K562 (cell line): ENCODE measurements around the gene CD79A. TPM values are rescaled to one million over a fixed set of nuclear protein-coding genes. Genes with fewer than 3 reads are reported as not detected.

Source experiments
- ATAC-seq: fragments of 200-7000 bp; cut with Tn5 transposase; 3 replicates; pipeline ENCODE4 v1.9.1; 2020; ENCODE audit warnings: moderate library complexity
- BruUV-seq: library from RNA; stranded (reverse); fragments of 400-500 nt; replicated peaks from 2 replicates; lab custom pipeline; 2021; lab: Mats Ljungman, UMichigan
- CTCF ChIA-PET: fragments of 300-600 bp; formaldehyde crosslinking; extraction: SDS; loops from one replicate; lab custom pipeline; 2021; ENCODE audit warnings: low intra/inter-chr PET ratio; lab: Yijun Ruan, JAX
- POLR2A ChIA-PET: fragments of 300-600, 350-650 bp; sonication (Branson Sonifier 250); formaldehyde crosslinking; extraction: SDS; loops from one replicate; lab custom pipeline; 2021; ENCODE audit warnings: antibody characterized with exemption, inconsistent platforms; lab: Yijun Ruan, JAX
- DNase-seq, 4 experiments: peaks; one replicate each; pipeline versions ENCODE4 v3.0.0 to v3.0.0-alpha.2; 2011 to 2018; ENCODE audit warnings: low spot score in 3 of 4, mixed read lengths in 3 of 4; ENCODE audit errors: extremely low read depth in 1 of 4
- FAIRE-seq: peaks from 2 replicates; lab custom pipeline; 2011; peaks lifted over from hg19 to GRCh38; lab: Jason Lieb, UNC
- H2AFZ ChIP-seq: 2 replicates; pipeline ENCODE4 v1.6.0; 2011; ENCODE audit warnings: low read depth, low read length, control low read depth, inconsistent platforms
- H3K27ac ChIP-seq: fragments of 200-600 bp; 3 replicates; pipeline ENCODE4 v1.8.0; 2011; ENCODE audit warnings: low read depth, mild to moderate bottlenecking, control low read depth, inconsistent platforms, low read length, moderate library complexity, mixed read lengths; ENCODE audit errors: extremely low read depth
- H3K27me3 ChIP-seq, 2 experiments: fragments of 300-600 bp in 1 of 2; 2 replicates in 1 of 2; 3 replicates in 1 of 2; pipeline versions ENCODE4 v1.6.0 to v1.8.0; 2011; ENCODE audit warnings: inconsistent platforms in 2 of 2, low read length in 2 of 2, mild to moderate bottlenecking in 1 of 2, mixed read lengths in 1 of 2, moderate library complexity in 1 of 2; ENCODE audit not compliant: control insufficient read depth in 2 of 2, insufficient read depth in 2 of 2
- H3K36me3 ChIP-seq: fragments of 300-600 bp; 3 replicates; pipeline ENCODE4 v1.8.0; 2011; ENCODE audit warnings: mild to moderate bottlenecking, low read length, inconsistent platforms; ENCODE audit not compliant: control insufficient read depth, insufficient read depth
- H3K4me1 ChIP-seq, 2 experiments: fragments of 200-600 bp in 1 of 2; replicated peaks in 1 of 2; 2 replicates in 1 of 2; 3 replicates in 1 of 2; pipeline versions ENCODE4 v1.5.1 to v1.8.0; 2011; ENCODE audit warnings: inconsistent platforms in 2 of 2, low read length in 2 of 2, mild to moderate bottlenecking in 1 of 2, mixed read lengths in 1 of 2, moderate library complexity in 1 of 2; ENCODE audit not compliant: control insufficient read depth in 2 of 2, insufficient read depth in 2 of 2
- H3K4me2 ChIP-seq: 2 replicates; pipeline ENCODE4 v1.6.1; 2011; ENCODE audit warnings: low read length, control low read depth, inconsistent platforms, mixed read lengths; ENCODE audit not compliant: insufficient read depth
- H3K4me3 ChIP-seq: fragments of 200-600 bp; sonication (generic), shearing (Covaris generic); 2 replicates; pipeline ENCODE4 v1.5.1; 2016; ENCODE audit warnings: control low read depth, inconsistent platforms
- H3K79me2 ChIP-seq: fragments of 200-600 bp; 3 replicates; pipeline ENCODE4 v1.8.0; 2011; ENCODE audit warnings: low read length, inconsistent platforms; ENCODE audit not compliant: control insufficient read depth, insufficient read depth
- H3K9ac ChIP-seq, 2 experiments: 2 replicates each; pipeline versions ENCODE4 v1.6.0 to v1.6.1; 2011; ENCODE audit warnings: low read depth in 2 of 2, low read length in 2 of 2, control low read depth in 1 of 2, inconsistent platforms in 1 of 2, mild to moderate bottlenecking in 1 of 2, mixed read lengths in 1 of 2; ENCODE audit not compliant: insufficient read depth in 1 of 2
- H3K9me1 ChIP-seq: one replicate; pipeline ENCODE4 v1.6.0; 2011; ENCODE audit warnings: inconsistent platforms, mild to moderate bottlenecking, low read length, moderate library complexity; ENCODE audit not compliant: control insufficient read depth, insufficient read depth
- H3K9me3 ChIP-seq: replicated peaks from 2 replicates; pipeline ENCODE4 v1.5.1; 2011; ENCODE audit warnings: low read depth, low read length, inconsistent platforms; ENCODE audit not compliant: control insufficient read depth, insufficient read depth
- H4K20me1 ChIP-seq: replicated peaks from 2 replicates; pipeline ENCODE4 v1.6.1; 2011; ENCODE audit warnings: low read length, inconsistent platforms, mixed read lengths; ENCODE audit not compliant: control insufficient read depth, insufficient read depth
- CBFA2T2 ChIP-seq: fragments of 450-650 bp; conservative IDR thresholded peaks from 2 replicates; pipeline ENCODE4 v1.6.1; 2017; ENCODE audit warnings: mild to moderate bottlenecking
- KDM1A ChIP-seq, 2 experiments: fragments of 450-650 bp; IDR thresholded peaks; 2 replicates each; pipeline ENCODE4 v1.6.1; 2016; ENCODE audit warnings: mild to moderate bottlenecking in 2 of 2
- KDM2B ChIP-seq: fragments of 250-450 bp; sonication (Bioruptor Pico); IDR thresholded peaks from 2 replicates; pipeline ENCODE4 v1.8.0; 2021; ENCODE audit warnings: mild to moderate bottlenecking, moderate library complexity
- MAFK ChIP-seq: IDR thresholded peaks from 2 replicates; pipeline ENCODE4 v1.6.1; 2011; ENCODE audit warnings: low read length, improper control_type of control experiment
- SFPQ ChIP-seq: fragments of 200-400 bp; formaldehyde crosslinking; IDR thresholded peaks from 2 replicates; pipeline ENCODE4 v1.6.1; 2017; ENCODE audit warnings: mild to moderate bottlenecking, low read depth, low read length, moderate library complexity
- ZEB2 ChIP-seq: fragments of 450-650 bp; IDR thresholded peaks from 2 replicates; pipeline ENCODE4 v1.6.1; 2016
- WGBS: fragments of 100-300 bp; shearing (Covaris generic); methylation state at CpG from one replicate; pipeline ENCODE4 v1.1.6; 2016; ENCODE audit warnings: low coverage, mixed read lengths; ENCODE audit not compliant: insufficient coverage; ENCODE audit errors: missing lambda C conversion rate; 5-methylcytosine and 5-hydroxymethylcytosine counted together
- in situ Hi-C: fragments of 300-500 bp; cut with MboI; formaldehyde crosslinking; loops from 4 replicates; pipeline ENCODE4 v1.15.0; 2018; ENCODE audit warnings: inconsistent platforms, mixed read lengths
- intact Hi-C: fragments of 100-400 bp; cut with micrococcal nuclease; formaldehyde crosslinking; loops from 2 replicates; pipeline ENCODE4 v1.14.2; 2022
- polyA plus RNA-seq, 8 experiments: library from polyadenylated mRNA; depleted of rRNA in 4 of 8; stranded (reverse) in 5 of 8; unstranded in 3 of 8; fragments of >200 nt; fragmentation: Nextera tagmentation in 2 of 8; fragmentation: Illumina TruSeq in 1 of 8; extraction: Ambion mirVana in 2 of 8; extraction: Trizol in 1 of 8; gene quantifications; 2 replicates each; pipeline versions ENCODE4 v1.2.1 to v1.2.3, GENCODE V29; 2011 to 2014; ENCODE audit warnings: inconsistent platforms in 1 of 8, missing spikeins in 1 of 8
- total RNA-seq, 7 experiments: library from RNA; depleted of rRNA in 6 of 7; stranded (reverse); fragments of >200 nt in 6 of 7; fragmentation: Illumina TruSeq in 2 of 7; extraction: Trizol in 2 of 7; gene quantifications; 2 replicates each; pipeline versions ENCODE4 v1.2.1 to v1.2.3, GENCODE V29; 2011 to 2021; ENCODE audit warnings: low replicate concordance in 1 of 7

CD79A gene
- total and polyA plus RNA-seq, 9 of the 15 experiments (the other 6 are each of a cell fraction or from before 2014, with no cell fraction given): 0.04 to 0.72 (median 0.17) TPM; not detected in 3

DNA sequence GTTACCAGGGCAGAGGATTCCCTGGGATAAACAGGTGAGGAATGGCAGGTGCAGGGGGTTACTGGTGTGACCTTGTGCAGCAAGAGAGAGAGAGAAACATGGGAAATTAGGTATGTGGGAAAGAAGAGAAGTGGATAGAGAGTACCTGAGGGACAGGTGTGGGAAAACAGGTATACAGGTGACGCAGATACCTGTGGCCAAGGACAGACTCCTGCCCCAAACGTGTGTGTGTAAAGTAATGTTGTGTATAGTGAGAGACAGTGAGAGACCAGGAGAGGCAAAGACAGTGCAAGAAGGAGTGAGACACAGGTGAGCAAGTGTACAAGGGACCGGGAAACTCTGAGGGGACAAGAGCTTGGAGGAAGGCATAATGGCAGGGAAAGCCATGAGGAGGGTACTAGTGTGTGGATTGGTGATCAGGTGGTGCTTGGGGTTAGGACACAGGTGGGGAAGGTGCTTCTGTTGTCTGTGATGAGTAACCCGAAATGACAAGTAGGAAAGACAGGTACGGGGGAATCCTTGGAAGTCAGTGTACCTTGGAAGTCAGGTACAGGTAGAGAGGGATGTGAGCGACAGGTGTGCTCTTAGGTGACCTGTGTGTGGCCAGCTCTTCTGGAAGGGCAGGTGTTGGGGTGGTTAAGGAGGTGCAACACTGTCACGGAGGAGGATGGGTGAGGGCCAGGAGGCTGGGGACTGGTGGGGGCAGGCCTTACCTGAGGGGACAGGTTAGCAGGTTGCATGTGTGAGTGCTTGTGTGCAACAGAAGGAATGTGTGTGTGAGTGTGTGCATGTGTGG, 48.3 kb downstream of the CD79A start:
- no peak overlapping the region for H3K4me3 ChIP-seq
- no peaks in the 10 kb centered on the region for H3K9me1 ChIP-seq
- no peak overlapping the region for H3K4me2 ChIP-seq
- intact Hi-C loops (no loop called here), in situ Hi-C loops (no loop called here)
- WGBS: 17% methylated on average over 7 of the region's 7 CpGs
- peaks cover 8% of the 10 kb centered on the region; the same call in 2 of the 3 replicates for H3K79me2 ChIP-seq
- H2AFZ ChIP-seq: no peak overlapping the region
- ChIA-PET POLR2A (interaction anchor here (0.6 to 1.0 kb wide), 2 partner anchors 8 to 17 kb away, joined by 3 to 4 read pairs; no protein-coding TSS in a partner anchor), CTCF (no interaction called here)
- ATAC-seq (no peak), DNase-seq (no peak), FAIRE-seq (no peak)
- no peaks in the 10 kb centered on the region; the same call in 1 of the 2 replicates for H3K9me3 ChIP-seq
- H3K36me3 ChIP-seq: no peaks in the 10 kb centered on the region
- no TSS peak for BruUV-seq
- peaks cover 23 to 53% of the 10 kb centered on the region in 2 experiments for H3K4me1 ChIP-seq
- no peak for TF ChIP-seq SFPQ
- TF ChIP-seq KDM2B (CRISPR knock-in tag): no peak
- 0 out of 4 replicates have a peak, but pooled peaks of 1 of the 2 experiments have one; percentile 6 for TF ChIP-seq KDM1A (IDR thresholded peaks at IDR 0.05)
- peak; percentile 96 for TF ChIP-seq ZEB2
- peak; percentile 16; the same call in 1 of the 2 replicates for TF ChIP-seq CBFA2T2
- TF ChIP-seq MAFK: no peak
- H3K27ac ChIP-seq: no peak overlapping the region
- H4K20me1 ChIP-seq: no peaks in the 10 kb centered on the region
- no peak overlapping the region for H3K9ac ChIP-seq
- H3K27me3 ChIP-seq: no peaks in the 10 kb centered on the region; a peak in 2 of 5 replicates
